ENCODE results near the gene PDE10A.
"Not testable (repeated sequence)": the region's sequence is repeated elsewhere in the genome, so short reads cannot be mapped to it uniquely, and the experiment has no call there.

PDE10A gene

DNA sequence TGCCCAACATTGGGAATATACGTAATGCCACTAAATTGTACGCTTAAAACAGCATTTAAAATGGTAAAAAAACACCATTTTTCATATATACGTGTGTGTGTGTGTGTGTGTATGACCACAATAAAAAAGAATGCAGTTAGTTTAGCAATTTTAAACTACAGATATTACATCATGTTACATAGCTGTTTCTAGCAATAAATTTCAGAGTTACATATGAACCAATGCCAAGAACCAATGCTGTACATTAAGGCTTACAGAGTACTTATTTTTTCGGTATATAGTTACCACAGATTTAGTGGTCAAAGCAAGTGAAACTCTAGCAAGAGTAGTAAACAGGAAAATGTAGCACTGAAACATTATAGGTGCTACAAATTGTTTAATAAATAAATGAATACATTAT, 119.3 kb downstream of the PDE10A start:
- Histone ChIP-seq H3K4me3 (ENCODE audit: low read depth in 1 of 2, low read length in 2 of 2) (no peak overlapping the region), H3K27ac (ENCODE audit: low read depth, low read length) (no peak overlapping the region), H3K4me1 (ENCODE audit: control insufficient read depth in 1 of 2, insufficient read depth in 2 of 2, low read length in 2 of 2) (peaks cover 0 to 13% of the 10 kb centered on the region in 2 donors), H3K9ac (ENCODE audit: low read depth in 1 of 2, low read length in 2 of 2) (no peak overlapping the region), H3K9me3 (ENCODE audit: control insufficient read depth in 1 of 2, low read length in 2 of 2) (no peaks in the 10 kb centered on the region), H3K36me3 (ENCODE audit: control insufficient read depth in 1 of 2, insufficient read depth in 2 of 2, low read length in 2 of 2) (no peaks in the 10 kb centered on the region), H3K27me3 (ENCODE audit: control insufficient read depth in 1 of 2, insufficient read depth in 2 of 2, low read length in 2 of 2) (no peaks in the 10 kb centered on the region)

DNA sequence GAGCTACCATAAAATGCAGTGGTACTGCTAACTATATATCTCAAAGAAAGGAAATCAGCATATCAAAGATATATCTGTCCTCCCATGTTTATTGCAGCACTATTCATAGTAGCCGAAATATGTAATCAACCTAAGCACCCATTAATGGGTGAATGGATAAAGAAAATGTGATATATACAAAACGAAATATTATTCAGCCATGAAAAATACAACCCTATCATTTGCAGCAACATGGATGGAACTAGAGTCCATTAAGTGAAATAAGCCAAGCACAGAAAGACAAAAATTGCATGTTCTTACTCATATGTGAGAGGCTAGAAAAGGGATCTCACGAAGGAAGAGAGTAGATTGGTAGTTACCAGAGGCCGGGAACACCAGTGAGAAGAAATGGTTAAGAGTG, 126.1 kb downstream of the PDE10A start:
- H3K27me3 ChIP-seq (ENCODE audit: control insufficient read depth in 1 of 2, insufficient read depth in 2 of 2, low read length in 2 of 2) = no peaks in the 10 kb centered on the region
- no peaks in the 10 kb centered on the region for H3K9me3 ChIP-seq (ENCODE audit: control insufficient read depth in 1 of 2, low read length in 2 of 2)
- no peaks in the 10 kb centered on the region for H3K4me1 ChIP-seq (ENCODE audit: control insufficient read depth in 1 of 2, insufficient read depth in 2 of 2, low read length in 2 of 2)
- H3K9ac ChIP-seq (ENCODE audit: low read depth in 1 of 2, low read length in 2 of 2) = no peak overlapping the region
- H3K27ac ChIP-seq (ENCODE audit: low read depth, low read length) = no peak overlapping the region
- H3K36me3 ChIP-seq (ENCODE audit: control insufficient read depth in 1 of 2, insufficient read depth in 2 of 2, low read length in 2 of 2) = no peaks in the 10 kb centered on the region
- H3K4me3 ChIP-seq (ENCODE audit: low read depth in 1 of 2, low read length in 2 of 2) = no peak overlapping the region

DNA sequence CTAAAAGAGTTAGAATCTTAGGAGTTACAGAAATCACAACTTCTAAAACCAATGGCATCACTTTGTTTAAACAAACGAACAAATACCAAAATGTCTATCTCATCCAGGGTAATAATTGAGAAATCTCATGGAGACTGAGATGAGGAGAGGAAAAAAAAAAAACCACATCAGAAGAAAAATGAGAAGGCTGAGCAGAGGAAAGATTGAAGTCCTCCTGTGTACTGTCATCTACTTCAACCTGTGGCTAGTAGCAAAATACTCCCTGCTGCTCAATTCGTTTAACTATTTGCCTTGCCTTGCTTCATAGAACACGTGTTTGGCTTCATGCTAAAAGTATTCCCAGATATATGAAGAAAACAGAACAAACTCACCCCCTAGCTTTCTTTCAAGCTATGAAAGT, 143.7 kb downstream of the PDE10A start:
- Histone ChIP-seq H3K9me3 (ENCODE audit: control insufficient read depth in 1 of 2, low read length in 2 of 2) (no peaks in the 10 kb centered on the region), H3K27ac (ENCODE audit: low read depth, low read length) (no peak overlapping the region), H3K4me3 (ENCODE audit: low read depth in 1 of 2, low read length in 2 of 2) (no peak overlapping the region), H3K36me3 (ENCODE audit: control insufficient read depth in 1 of 2, insufficient read depth in 2 of 2, low read length in 2 of 2) (no peaks in the 10 kb centered on the region), H3K27me3 (ENCODE audit: control insufficient read depth in 1 of 2, insufficient read depth in 2 of 2, low read length in 2 of 2) (no peaks in the 10 kb centered on the region), H3K9ac (ENCODE audit: low read depth in 1 of 2, low read length in 2 of 2) (no peak overlapping the region), H3K4me1 (ENCODE audit: control insufficient read depth in 1 of 2, insufficient read depth in 2 of 2, low read length in 2 of 2) (no peaks in the 10 kb centered on the region)

- Histone ChIP-seq H3K4me3 (ENCODE audit: low read depth in 1 of 2, low read length in 2 of 2) (no peak overlapping the region), H3K27ac (ENCODE audit: low read depth, low read length) (no peak overlapping the region), H3K9ac (ENCODE audit: low read depth in 1 of 2, low read length in 2 of 2) (no peak overlapping the region), H3K27me3 (ENCODE audit: control insufficient read depth in 1 of 2, insufficient read depth in 2 of 2, low read length in 2 of 2) (no peaks in the 10 kb centered on the region), H3K4me1 (ENCODE audit: control insufficient read depth in 1 of 2, insufficient read depth in 2 of 2, low read length in 2 of 2) (no peaks in the 10 kb centered on the region), H3K36me3 (ENCODE audit: control insufficient read depth in 1 of 2, insufficient read depth in 2 of 2, low read length in 2 of 2) (no peaks in the 10 kb centered on the region), H3K9me3 (ENCODE audit: control insufficient read depth in 1 of 2, low read length in 2 of 2) (no peaks in the 10 kb centered on the region)
These were observed 146.9 kb downstream of the PDE10A start for GRCh38 chr6:165515963-165516624.

DNA sequence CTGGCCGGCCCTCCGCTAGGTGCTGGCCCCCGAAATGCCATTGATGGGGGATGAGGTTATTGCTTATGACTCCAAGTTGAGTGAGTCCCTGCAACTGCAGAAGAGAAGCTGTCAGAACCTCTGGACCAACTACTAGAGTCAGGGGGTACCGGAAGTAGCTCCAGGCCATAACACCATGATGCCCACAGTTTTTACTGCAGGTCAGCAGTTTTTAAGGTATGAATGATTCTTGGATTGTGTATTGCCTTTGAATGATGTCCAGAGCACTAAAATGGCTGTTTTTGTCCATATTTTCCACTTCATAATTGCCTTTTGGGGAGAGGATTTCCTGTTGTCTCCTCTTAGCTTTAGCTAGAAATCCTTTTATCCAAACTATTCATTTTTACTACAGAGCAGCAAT, 148.4 kb downstream of the PDE10A start:
- H3K4me3 ChIP-seq (ENCODE audit: low read depth in 1 of 2, low read length in 2 of 2) = no peak overlapping the region
- H3K4me1 ChIP-seq (ENCODE audit: control insufficient read depth in 1 of 2, insufficient read depth in 2 of 2, low read length in 2 of 2) = no peaks in the 10 kb centered on the region
- no peaks in the 10 kb centered on the region for H3K27me3 ChIP-seq (ENCODE audit: control insufficient read depth in 1 of 2, insufficient read depth in 2 of 2, low read length in 2 of 2)
- H3K36me3 ChIP-seq (ENCODE audit: control insufficient read depth in 1 of 2, insufficient read depth in 2 of 2, low read length in 2 of 2) = no peaks in the 10 kb centered on the region
- no peak overlapping the region for H3K27ac ChIP-seq (ENCODE audit: low read depth, low read length)
- no peaks in the 10 kb centered on the region for H3K9me3 ChIP-seq (ENCODE audit: control insufficient read depth in 1 of 2, low read length in 2 of 2)
- no peak overlapping the region for H3K9ac ChIP-seq (ENCODE audit: low read depth in 1 of 2, low read length in 2 of 2)

GRCh38 chr6:165511807-165512206, 151.2 kb downstream of the PDE10A start:
- Histone ChIP-seq H3K9me3 (ENCODE audit: control insufficient read depth in 1 of 2, low read length in 2 of 2) (no peaks in the 10 kb centered on the region), H3K4me1 (ENCODE audit: control insufficient read depth in 1 of 2, insufficient read depth in 2 of 2, low read length in 2 of 2) (no peaks in the 10 kb centered on the region), H3K27me3 (ENCODE audit: control insufficient read depth in 1 of 2, insufficient read depth in 2 of 2, low read length in 2 of 2) (no peaks in the 10 kb centered on the region), H3K27ac (ENCODE audit: low read depth, low read length) (no peak overlapping the region), H3K4me3 (ENCODE audit: low read depth in 1 of 2, low read length in 2 of 2) (no peak overlapping the region), H3K36me3 (ENCODE audit: control insufficient read depth in 1 of 2, insufficient read depth in 2 of 2, low read length in 2 of 2) (no peaks in the 10 kb centered on the region), H3K9ac (ENCODE audit: low read depth in 1 of 2, low read length in 2 of 2) (no peak overlapping the region)

DNA sequence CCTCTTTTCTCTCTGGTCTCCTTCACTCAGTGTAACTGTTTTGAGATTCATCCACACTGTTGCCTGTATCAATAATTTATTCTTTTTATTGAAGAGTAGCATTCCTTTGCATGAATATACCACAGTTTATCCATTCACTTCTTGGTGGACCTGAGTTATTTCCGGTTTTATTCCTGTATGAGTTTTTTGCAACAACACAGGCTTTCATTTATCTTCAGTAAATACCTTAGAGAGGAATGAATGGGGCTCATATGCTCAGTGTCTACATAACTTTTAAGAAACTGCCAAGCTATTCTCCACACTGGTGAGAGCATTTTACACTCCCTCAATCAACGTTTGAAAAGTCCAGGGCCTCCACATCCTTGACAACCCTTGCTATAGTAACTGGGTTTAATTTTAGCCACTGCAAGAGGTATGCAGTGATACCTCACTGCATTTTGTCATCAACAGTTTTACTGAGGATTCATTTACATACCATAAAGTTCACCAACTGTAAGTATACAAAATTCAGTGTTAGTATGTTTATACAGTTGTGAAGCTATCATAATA, 154.6 kb downstream of the PDE10A start:
- no peaks in the 10 kb centered on the region for H3K27me3 ChIP-seq (ENCODE audit: control insufficient read depth in 1 of 2, insufficient read depth in 2 of 2, low read length in 2 of 2)
- H3K4me3 ChIP-seq (ENCODE audit: low read depth in 1 of 2, low read length in 2 of 2) = no peak overlapping the region
- H3K4me1 ChIP-seq (ENCODE audit: control insufficient read depth in 1 of 2, insufficient read depth in 2 of 2, low read length in 2 of 2) = no peaks in the 10 kb centered on the region
- no peaks in the 10 kb centered on the region for H3K36me3 ChIP-seq (ENCODE audit: control insufficient read depth in 1 of 2, insufficient read depth in 2 of 2, low read length in 2 of 2)
- H3K27ac ChIP-seq (ENCODE audit: low read depth, low read length) = no peak overlapping the region
- H3K9me3 ChIP-seq (ENCODE audit: control insufficient read depth in 1 of 2, low read length in 2 of 2) = no peaks in the 10 kb centered on the region
- H3K9ac ChIP-seq (ENCODE audit: low read depth in 1 of 2, low read length in 2 of 2) = no peak overlapping the region

DNA sequence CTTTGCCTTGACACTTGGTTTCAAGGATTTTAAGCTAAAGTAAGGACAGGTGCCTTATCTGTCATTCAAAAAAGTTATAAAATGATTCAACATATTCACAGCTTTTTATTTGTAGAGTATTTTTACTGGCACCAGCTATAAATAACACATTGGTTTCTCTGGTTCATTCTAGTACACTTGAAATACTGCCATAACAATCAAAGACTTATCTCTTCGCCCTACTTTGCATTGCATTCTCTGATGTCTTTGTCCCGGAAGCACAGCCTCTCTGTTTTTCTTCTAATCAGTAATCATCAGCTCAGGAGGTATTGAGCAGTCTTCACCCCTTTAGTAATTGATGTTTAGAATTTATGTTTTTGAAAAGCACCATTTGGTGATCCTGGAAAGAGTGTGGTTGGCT, 156.4 kb downstream of the PDE10A start:
- Histone ChIP-seq H3K27me3 (ENCODE audit: control insufficient read depth in 1 of 2, insufficient read depth in 2 of 2, low read length in 2 of 2) (no peaks in the 10 kb centered on the region), H3K9me3 (ENCODE audit: control insufficient read depth in 1 of 2, low read length in 2 of 2) (no peaks in the 10 kb centered on the region), H3K27ac (ENCODE audit: low read depth, low read length) (no peak overlapping the region), H3K36me3 (ENCODE audit: control insufficient read depth in 1 of 2, insufficient read depth in 2 of 2, low read length in 2 of 2) (no peaks in the 10 kb centered on the region), H3K4me3 (ENCODE audit: low read depth in 1 of 2, low read length in 2 of 2) (no peak overlapping the region), H3K4me1 (ENCODE audit: control insufficient read depth in 1 of 2, insufficient read depth in 2 of 2, low read length in 2 of 2) (no peaks in the 10 kb centered on the region), H3K9ac (ENCODE audit: low read depth in 1 of 2, low read length in 2 of 2) (no peak overlapping the region)

DNA sequence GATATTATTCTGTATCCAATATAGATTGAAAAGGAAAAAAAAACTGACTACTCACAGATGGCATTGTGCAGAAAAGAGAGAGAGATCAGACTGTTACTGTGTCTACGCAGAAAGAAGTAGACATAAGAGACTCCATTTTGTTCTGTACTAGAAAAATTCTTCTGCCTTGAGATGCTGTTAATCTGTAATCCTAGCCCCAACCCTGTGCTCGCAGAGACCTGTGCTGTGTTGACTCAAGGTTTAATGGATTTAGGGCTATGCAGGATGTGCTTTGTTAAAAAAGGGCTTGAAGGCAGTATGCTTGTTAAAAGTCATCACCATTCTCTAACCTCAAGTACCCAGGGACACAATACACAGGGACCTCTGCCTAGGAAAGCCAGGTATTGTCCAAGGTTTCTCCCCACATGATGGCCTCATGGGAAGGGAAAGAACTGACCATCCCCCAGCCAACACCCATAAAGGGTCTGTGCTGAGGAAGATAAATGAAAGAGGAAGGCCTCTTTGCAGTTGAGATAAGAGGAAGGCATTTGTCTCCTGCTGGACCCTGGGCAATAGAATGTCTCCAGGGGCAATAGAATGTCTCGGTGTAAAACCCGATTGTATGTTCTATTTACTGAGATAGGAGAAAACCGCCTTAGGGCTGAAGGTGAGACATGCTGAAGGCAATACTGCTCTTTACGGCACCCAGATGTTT, 162.7 kb downstream of the PDE10A start:
- H3K9ac ChIP-seq (ENCODE audit: low read depth in 1 of 2, low read length in 2 of 2); H3K36me3 ChIP-seq (ENCODE audit: control insufficient read depth in 1 of 2, insufficient read depth in 2 of 2, low read length in 2 of 2); H3K4me3 ChIP-seq (ENCODE audit: low read depth in 1 of 2, low read length in 2 of 2); H3K4me1 ChIP-seq (ENCODE audit: control insufficient read depth in 1 of 2, insufficient read depth in 2 of 2, low read length in 2 of 2); H3K27me3 ChIP-seq (ENCODE audit: control insufficient read depth in 1 of 2, insufficient read depth in 2 of 2, low read length in 2 of 2); H3K9me3 ChIP-seq (ENCODE audit: control insufficient read depth in 1 of 2, low read length in 2 of 2); H3K27ac ChIP-seq (ENCODE audit: low read depth, low read length): not testable (repeated sequence)

DNA sequence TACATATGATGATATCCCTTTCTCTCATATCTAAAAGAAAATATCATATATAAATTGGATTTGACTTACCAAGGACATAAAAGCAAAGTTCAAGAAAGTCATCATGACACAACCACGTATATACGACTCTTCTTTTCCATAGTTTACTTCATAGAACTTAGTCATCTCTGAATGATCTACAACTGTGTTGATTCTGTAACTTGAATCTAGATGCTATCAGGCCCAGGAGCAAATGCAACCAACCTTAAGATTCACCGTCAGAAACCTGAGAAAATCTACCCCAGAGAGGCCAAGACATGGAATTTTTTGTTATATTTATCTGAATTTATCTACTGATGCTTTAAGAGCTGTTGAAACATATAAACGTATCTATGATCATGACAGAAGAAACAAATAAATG, 165.6 kb downstream of the PDE10A start:
- Histone ChIP-seq H3K27ac (ENCODE audit: low read depth, low read length) (no peak overlapping the region), H3K36me3 (ENCODE audit: control insufficient read depth in 1 of 2, insufficient read depth in 2 of 2, low read length in 2 of 2) (no peaks in the 10 kb centered on the region), H3K9me3 (ENCODE audit: control insufficient read depth in 1 of 2, low read length in 2 of 2) (no peaks in the 10 kb centered on the region), H3K27me3 (ENCODE audit: control insufficient read depth in 1 of 2, insufficient read depth in 2 of 2, low read length in 2 of 2) (no peaks in the 10 kb centered on the region), H3K4me1 (ENCODE audit: control insufficient read depth in 1 of 2, insufficient read depth in 2 of 2, low read length in 2 of 2) (no peaks in the 10 kb centered on the region), H3K9ac (ENCODE audit: low read depth in 1 of 2, low read length in 2 of 2) (no peak overlapping the region), H3K4me3 (ENCODE audit: low read depth in 1 of 2, low read length in 2 of 2) (no peak overlapping the region)

Data from duodenal mucosa (tissue), 2 donors.